Measurements from ENCODE around the gene FTCD. TPM values are rescaled to one million over a fixed set of nuclear protein-coding genes. Genes with fewer than 3 reads are reported as not detected.
"Not testable (repeated sequence)": the region's sequence is repeated elsewhere in the genome, so short reads cannot be mapped to it uniquely, and the experiment has no call there.

FTCD gene
- total and polyA plus RNA-seq, 2 of the 4 experiments (the other 2 are of a cell fraction), result 0.55 TPM; not detected in 1

GRCh38 chr21:46147429-46147828 is 8.0 kb downstream of the FTCD start:
- H3K36me3 ChIP-seq (ENCODE audit: control insufficient read depth, insufficient read depth, low read length); H4K5ac ChIP-seq (ENCODE audit: low read depth, low read length); H2BK120ac ChIP-seq (ENCODE audit: low read depth, low read length); H3K14ac ChIP-seq (replicated peaks; ENCODE audit: low read depth, low read length); H4K91ac ChIP-seq (ENCODE audit: insufficient read depth, low read depth, low read length); BruUV-seq (replicated peaks); H3K9me1 ChIP-seq (ENCODE audit: insufficient read depth, low read length); CTCF ChIA-PET; H3K9ac ChIP-seq (ENCODE audit: low read depth, low read length); POLR2A ChIA-PET (ENCODE audit: unreplicated experiment); DNase-seq; dilution Hi-C loops (cut with HindIII; ENCODE audit: low sequenced_read_pairs, unreplicated experiment); H3K56ac ChIP-seq (ENCODE audit: extremely low read depth, insufficient read depth, low read length); H2BK5ac ChIP-seq (ENCODE audit: low read depth, low read length, poor library complexity, severe bottlenecking); H3K4me2 ChIP-seq (ENCODE audit: low read depth, low read length); H4K20me1 ChIP-seq (ENCODE audit: insufficient read depth, low read length); H3K23ac ChIP-seq (ENCODE audit: low read depth, low read length); H3K27ac ChIP-seq (ENCODE audit: insufficient read depth, low read length); H3K18ac ChIP-seq (ENCODE audit: low read depth, low read length); H2BK20ac ChIP-seq (ENCODE audit: low read depth, low read length); H3K9me3 ChIP-seq (ENCODE audit: control insufficient read depth, insufficient read depth, low read length); H2BK15ac ChIP-seq (ENCODE audit: low read depth, low read length); intact Hi-C loops (cut with micrococcal nuclease); H3K27me3 ChIP-seq (ENCODE audit: control insufficient read depth, insufficient read depth, low read length); H3K4ac ChIP-seq (ENCODE audit: low read depth, low read length); H2AK5ac ChIP-seq (ENCODE audit: low read depth, low read length); H4K8ac ChIP-seq (ENCODE audit: low read depth in 2 of 2, low read length in 2 of 2); in situ Hi-C loops (cut with MboI; ENCODE audit: low sequenced_read_pairs); H3K4me1 ChIP-seq (ENCODE audit: control insufficient read depth, insufficient read depth, low read length); H3K4me3 ChIP-seq (ENCODE audit: insufficient read depth, low read depth, low read length); H3K79me1 ChIP-seq (ENCODE audit: low read depth in 1 of 2, low read length in 2 of 2): not testable (repeated sequence)
- no CpG with 5 or more reads among the region's 12 CpGs for WGBS, 2 experiments (ENCODE audit: extremely low coverage in 2 of 2, insufficient read length in 1 of 2)
- 0 out of 2 replicates have a peak, but pooled peaks have one; percentile 19 for ATAC-seq (ENCODE audit: low read depth)
- H2AK9ac ChIP-seq (replicated peaks; ENCODE audit: low read depth, low read length, poor library complexity), result peak overlapping the region; percentile 50
- H2AFZ ChIP-seq (replicated peaks; ENCODE audit: low read length, poor library complexity), result peak overlapping the region; percentile 29
- TF ChIP-seq CTCF (conservative IDR thresholded peaks at IDR 0.05; ENCODE audit: low read depth, low read length) (peak; percentile 60), SMC3 (IDR thresholded peaks at IDR 0.05; ENCODE audit: low read depth, low read length) (peak; percentile 58), RAD21 (IDR thresholded peaks at IDR 0.05; ENCODE audit: low read length) (peak; percentile 67)
